WTC11 (cell line): Measurements from ENCODE around the gene CCNYL1. TPM values are rescaled to one million over a fixed set of nuclear protein-coding genes. Genes with fewer than 3 reads are reported as not detected.

Experiments
- ATAC-seq: fragments of 200-7000 bp; cut with Tn5 transposase; 2 replicates; pipeline ENCODE4 v1.10.0; 2021; ENCODE audit warnings: mild to moderate bottlenecking, moderate library complexity
- CTCF ChIA-PET: fragments of 300-600 bp; sonication (Branson Sonifier 250); formaldehyde crosslinking; loops from one replicate; lab custom pipeline; 2021; ENCODE audit warnings: antibody characterized with exemption; lab: Charles Lee
- POLR2A ChIA-PET: fragments of 350-600 bp; sonication (Branson Sonifier 250); formaldehyde crosslinking; loops from one replicate; lab custom pipeline; 2021; ENCODE audit warnings: antibody characterized with exemption; lab: Charles Lee
- DNase-seq: peaks from one replicate; pipeline ENCODE4 v3.0.0; 2021; ENCODE audit warnings: low spot score
- H3K27ac Mint-ChIP-seq: 2 replicates; pipeline ENCODE4 v1.8.0; 2021; ENCODE audit warnings: mixed read lengths
- H3K27me3 Mint-ChIP-seq: 2 replicates; pipeline ENCODE4 v1.8.0; 2021; ENCODE audit warnings: low read depth, mild to moderate bottlenecking, moderate library complexity, mixed read lengths
- H3K36me3 Mint-ChIP-seq: 2 replicates; pipeline ENCODE4 v1.8.0; 2021; ENCODE audit warnings: mixed read lengths
- H3K4me1 Mint-ChIP-seq: 2 replicates; pipeline ENCODE4 v1.8.0; 2022; ENCODE audit warnings: mixed read lengths
- H3K4me3 Mint-ChIP-seq: 2 replicates; pipeline ENCODE4 v1.8.0; 2021; ENCODE audit warnings: mild to moderate bottlenecking, moderate library complexity, mixed read lengths
- H3K9me3 Mint-ChIP-seq: 2 replicates; pipeline ENCODE4 v1.8.0; 2021; ENCODE audit warnings: mixed read lengths
- AR ChIP-seq: fragments of 250-450 bp; sonication (Bioruptor Pico); IDR thresholded peaks from 2 replicates; pipeline ENCODE4 v1.9.0; 2021; ENCODE audit warnings: mild to moderate bottlenecking
- ATF2 ChIP-seq: sonication (generic); formaldehyde crosslinking; IDR thresholded peaks from 2 replicates; pipeline ENCODE4 v1.8.1; 2022; ENCODE audit warnings: low read depth, missing genetic modification reagents, borderline replicate concordance
- ETV6 ChIP-seq: sonication (generic); formaldehyde crosslinking; IDR thresholded peaks from 2 replicates; pipeline ENCODE4 v1.8.1; 2022; ENCODE audit warnings: mild to moderate bottlenecking, missing genetic modification reagents
- FOXP4 ChIP-seq: sonication (generic); formaldehyde crosslinking; IDR thresholded peaks from 2 replicates; pipeline ENCODE4 v1.8.0; 2022; ENCODE audit warnings: mild to moderate bottlenecking, missing genetic modification reagents
- HMGXB4 ChIP-seq: sonication (generic); formaldehyde crosslinking; IDR thresholded peaks from 2 replicates; pipeline ENCODE4 v1.8.1; 2023; ENCODE audit warnings: mild to moderate bottlenecking, moderate library complexity, missing genetic modification reagents
- JAZF1 ChIP-seq: fragments of 250-450 bp; sonication (Bioruptor Pico); IDR thresholded peaks from 2 replicates; pipeline ENCODE4 v1.9.0; 2021; ENCODE audit warnings: moderate library complexity, mild to moderate bottlenecking, inconsistent platforms
- MAX ChIP-seq: sonication (generic); formaldehyde crosslinking; IDR thresholded peaks from 2 replicates; pipeline ENCODE4 v1.8.0; 2022; ENCODE audit warnings: mild to moderate bottlenecking, missing genetic modification reagents
- MXD4 ChIP-seq: fragments of 250-450 bp; sonication (Bioruptor Pico); IDR thresholded peaks from 2 replicates; pipeline ENCODE4 v1.8.0; 2021; ENCODE audit warnings: mild to moderate bottlenecking, moderate library complexity, borderline replicate concordance
- NFE2L1 ChIP-seq: sonication (generic); formaldehyde crosslinking; IDR thresholded peaks from 2 replicates; pipeline ENCODE4 v1.8.1; 2023; ENCODE audit warnings: missing genetic modification reagents
- NR2C2 ChIP-seq: sonication (generic); formaldehyde crosslinking; IDR thresholded peaks from 2 replicates; pipeline ENCODE4 v1.8.0; 2022; ENCODE audit warnings: mild to moderate bottlenecking, missing genetic modification reagents
- NR3C1 ChIP-seq: sonication (generic); formaldehyde crosslinking; conservative IDR thresholded peaks from 2 replicates; pipeline ENCODE4 v1.8.1; 2023; ENCODE audit warnings: low read depth, mild to moderate bottlenecking, missing genetic modification reagents
- PRRX2 ChIP-seq: fragments of 250-450 bp; sonication (Bioruptor Pico); IDR thresholded peaks from 2 replicates; pipeline ENCODE4 v1.8.0; 2021; ENCODE audit warnings: mild to moderate bottlenecking
- RELA ChIP-seq: sonication (generic); formaldehyde crosslinking; IDR thresholded peaks from 2 replicates; pipeline ENCODE4 v1.8.1; 2022; ENCODE audit warnings: missing genetic modification reagents, mild to moderate bottlenecking, borderline replicate concordance
- SMAD3 ChIP-seq: sonication (generic); formaldehyde crosslinking; IDR thresholded peaks from 2 replicates; pipeline ENCODE4 v1.8.0; 2022; ENCODE audit warnings: missing genetic modification reagents, mild to moderate bottlenecking, borderline replicate concordance
- SOX15 ChIP-seq: fragments of 250-450 bp; sonication (Bioruptor Pico); IDR thresholded peaks from 2 replicates; pipeline ENCODE4 v1.9.0; 2021; ENCODE audit warnings: mild to moderate bottlenecking
- TEAD4 ChIP-seq: sonication (generic); formaldehyde crosslinking; IDR thresholded peaks from 2 replicates; pipeline ENCODE4 v1.8.0; 2022; ENCODE audit warnings: mild to moderate bottlenecking, missing genetic modification reagents
- ZBTB21 ChIP-seq: sonication (generic); formaldehyde crosslinking; IDR thresholded peaks from 2 replicates; pipeline ENCODE4 v1.8.1; 2023; ENCODE audit warnings: mild to moderate bottlenecking, missing genetic modification reagents, borderline replicate concordance
- ZNF138 ChIP-seq: sonication (generic); formaldehyde crosslinking; conservative IDR thresholded peaks from 2 replicates; pipeline ENCODE4 v1.8.1; 2022; ENCODE audit warnings: mild to moderate bottlenecking, moderate library complexity, missing genetic modification reagents
- ZNF219 ChIP-seq: sonication (generic); formaldehyde crosslinking; IDR thresholded peaks from 2 replicates; pipeline ENCODE4 v1.8.0; 2023; ENCODE audit warnings: missing genetic modification reagents, mild to moderate bottlenecking, borderline replicate concordance
- ZNF532 ChIP-seq: fragments of 250-450 bp; sonication (Bioruptor Pico); IDR thresholded peaks from 2 replicates; pipeline ENCODE4 v1.9.0; 2021; ENCODE audit warnings: mild to moderate bottlenecking, borderline replicate concordance
- ZSCAN18 ChIP-seq: fragments of 250-450 bp; sonication (Bioruptor Pico); IDR thresholded peaks from 2 replicates; pipeline ENCODE4 v2.1.2; 2022; ENCODE audit warnings: mild to moderate bottlenecking, moderate library complexity
- total RNA-seq: library from RNA; stranded (reverse); gene quantifications from 3 replicates; pipeline ENCODE4 v1.2.3, GENCODE V29; 2021

CCNYL1 gene
- total RNA-seq, 1 experiment from 2014 or later: 31.6 TPM

GRCh38 chr2:207772081-207772843, 60.8 kb downstream of the CCNYL1 start:
- DNase-seq (peak; percentile 72), ATAC-seq (peak; percentile 10)
- CTCF ChIA-PET: interaction anchor here (0.7 to 1.5 kb wide), 3 partner anchors 19 to 268 kb away, joined by 3 to 8 read pairs (median 3); no protein-coding TSS in a partner anchor
- POLR2A ChIA-PET: no interaction called here
- no peaks in the 10 kb centered on the region for H3K9me3 Mint-ChIP-seq
- H3K4me3 Mint-ChIP-seq: peak overlapping the region; percentile 15
- H3K27me3 Mint-ChIP-seq: no peaks in the 10 kb centered on the region
- H3K4me1 Mint-ChIP-seq: peaks cover 55% of the 10 kb centered on the region
- peaks cover 6% of the 10 kb centered on the region for H3K36me3 Mint-ChIP-seq
- H3K27ac Mint-ChIP-seq: peak overlapping the region; percentile 89
- TF ChIP-seq MAX (CRISPR knock-in tag) (no peak), NR3C1 (CRISPR knock-in tag) (no peak), NFE2L1 (CRISPR knock-in tag) (no peak), RELA (CRISPR knock-in tag) (no peak), SMAD3 (CRISPR knock-in tag) (no peak), ETV6 (CRISPR knock-in tag) (peak; percentile 95), PRRX2 (0 out of 2 replicates have a peak, but pooled peaks have one; percentile 76), HMGXB4 (no peak), MXD4 (CRISPR knock-in tag) (0 out of 2 replicates have a peak, but pooled peaks have one; percentile 67), JAZF1 (no peak), ZBTB21 (CRISPR knock-in tag) (no peak), ATF2 (CRISPR knock-in tag) (no peak), NR2C2 (no peak), ZNF138 (CRISPR knock-in tag) (no peak), ZNF532 (CRISPR knock-in tag) (peak; percentile 91; the same call in 1 of the 2 replicates), SOX15 (no peak), AR (CRISPR knock-in tag) (0 out of 2 replicates have a peak, but pooled peaks have one; percentile 63), TEAD4 (CRISPR knock-in tag) (no peak), ZSCAN18 (CRISPR knock-in tag) (peak; percentile 82; the same call in 1 of the 2 replicates), ZNF219 (no peak), FOXP4 (CRISPR knock-in tag) (no peak)
